Measurements from ENCODE around the gene FILIP1. TPM values are rescaled to one million over a fixed set of nuclear protein-coding genes. Genes with fewer than 3 reads are reported as not detected.

The FILIP1 gene
- polyA plus RNA-seq, 3 donors from 2014 or later, result not detected

GRCh38 chr6:75391276-75391675 is 102.3 kb downstream of the FILIP1 start:
- H3K27me3 Mint-ChIP-seq (ENCODE audit: low read depth in 3 of 3), result peaks cover 0 to under 1% (median 0%) of the 10 kb centered on the region in 3 donors
- DNase-seq, result no peak
- H3K4me1 Mint-ChIP-seq, result no peaks in the 10 kb centered on the region

GRCh38 chr6:75386050-75386770 is 107.4 kb downstream of the FILIP1 start:
- H3K4me3 Mint-ChIP-seq, result no peak overlapping the region
- H3K36me3 Mint-ChIP-seq, result no peaks in the 10 kb centered on the region
- peaks cover 0 to 6% (median 0%) of the 10 kb centered on the region in 6 donors for H3K9me3 Mint-ChIP-seq
- no peak overlapping the region for H3K27ac Mint-ChIP-seq
- no peak for DNase-seq
- no peaks in the 10 kb centered on the region for H3K4me1 Mint-ChIP-seq
- peaks cover 0 to 4% (median 3%) of the 10 kb centered on the region in 3 donors for H3K27me3 Mint-ChIP-seq (ENCODE audit: low read depth in 3 of 3)

More at GRCh38 chr6:75391276-75391675, 102.3 kb downstream of the FILIP1 start:
- Mint-ChIP-seq H3K36me3 (no peaks in the 10 kb centered on the region), H3K9me3 (peaks cover 0 to 6% (median 0%) of the 10 kb centered on the region in 6 donors), H3K4me3 (no peak overlapping the region), H3K27ac (no peak overlapping the region)

GRCh38 chr6:75384116-75384515 is 109.5 kb downstream of the FILIP1 start:
- no peak overlapping the region for H3K4me3 Mint-ChIP-seq
- H3K27ac Mint-ChIP-seq, result no peak overlapping the region
- H3K36me3 Mint-ChIP-seq, result no peaks in the 10 kb centered on the region
- peaks cover 0 to 6% (median 0%) of the 10 kb centered on the region in 6 donors for H3K9me3 Mint-ChIP-seq
- DNase-seq, result no peak
- H3K27me3 Mint-ChIP-seq (ENCODE audit: low read depth in 3 of 3), result peaks cover 0 to 4% (median 3%) of the 10 kb centered on the region in 3 donors
- H3K4me1 Mint-ChIP-seq, result no peaks in the 10 kb centered on the region

- no peak for DNase-seq
Measured at GRCh38 chr6:75382634-75382900, 111.0 kb downstream of the FILIP1 start.

GRCh38 chr6:75381877-75382633 is 111.5 kb downstream of the FILIP1 start:
- Mint-ChIP-seq H3K4me1 (no peaks in the 10 kb centered on the region), H3K27me3 (ENCODE audit: low read depth in 3 of 3) (peaks cover 0 to 4% (median 3%) of the 10 kb centered on the region in 3 donors), H3K27ac (no peak overlapping the region), H3K4me3 (no peak overlapping the region), H3K36me3 (no peaks in the 10 kb centered on the region), H3K9me3 (no peaks in the 10 kb centered on the region)
- DNase-seq, result no peak

More at GRCh38 chr6:75382634-75382900, 111.0 kb downstream of the FILIP1 start:
- Mint-ChIP-seq H3K36me3 (no peaks in the 10 kb centered on the region), H3K4me3 (no peak overlapping the region), H3K27me3 (ENCODE audit: low read depth in 3 of 3) (peaks cover 0 to 4% (median 3%) of the 10 kb centered on the region in 3 donors), H3K4me1 (no peaks in the 10 kb centered on the region), H3K9me3 (no peaks in the 10 kb centered on the region), H3K27ac (no peak overlapping the region)

GRCh38 chr6:75379536-75379935 is 114.1 kb downstream of the FILIP1 start:
- Mint-ChIP-seq H3K27me3 (ENCODE audit: low read depth in 3 of 3) (peaks cover 3% of the 10 kb centered on the region in 3 donors), H3K4me1 (no peaks in the 10 kb centered on the region), H3K36me3 (no peaks in the 10 kb centered on the region), H3K4me3 (no peak overlapping the region), H3K27ac (no peak overlapping the region), H3K9me3 (no peaks in the 10 kb centered on the region)
- DNase-seq, result no peak

GRCh38 chr6:75378101-75378500 is 115.5 kb downstream of the FILIP1 start:
- H3K4me3 Mint-ChIP-seq, result no peak overlapping the region
- no peak overlapping the region for H3K27ac Mint-ChIP-seq
- H3K36me3 Mint-ChIP-seq, result no peaks in the 10 kb centered on the region
- peaks cover 0 to 3% (median 3%) of the 10 kb centered on the region in 3 donors for H3K27me3 Mint-ChIP-seq (ENCODE audit: low read depth in 3 of 3)
- no peak for DNase-seq
- no peaks in the 10 kb centered on the region for H3K9me3 Mint-ChIP-seq
- no peaks in the 10 kb centered on the region for H3K4me1 Mint-ChIP-seq

GRCh38 chr6:75377386-75377785 is 116.2 kb downstream of the FILIP1 start:
- no peaks in the 10 kb centered on the region for H3K36me3 Mint-ChIP-seq
- H3K27ac Mint-ChIP-seq, result no peak overlapping the region
- DNase-seq, result no peak
- H3K9me3 Mint-ChIP-seq, result peaks cover 0 to 2% (median 0%) of the 10 kb centered on the region in 6 donors
- H3K27me3 Mint-ChIP-seq (ENCODE audit: low read depth in 3 of 3), result peaks cover 0 to 5% (median 3%) of the 10 kb centered on the region in 3 donors
- H3K4me3 Mint-ChIP-seq, result no peak overlapping the region
- H3K4me1 Mint-ChIP-seq, result no peaks in the 10 kb centered on the region

- Mint-ChIP-seq H3K4me1 (no peaks in the 10 kb centered on the region), H3K27me3 (ENCODE audit: low read depth in 3 of 3) (peaks cover 0 to 5% (median 3%) of the 10 kb centered on the region in 3 donors), H3K4me3 (no peak overlapping the region), H3K27ac (no peak overlapping the region), H3K9me3 (peaks cover 0 to 2% (median 0%) of the 10 kb centered on the region in 6 donors), H3K36me3 (no peaks in the 10 kb centered on the region)
- no peak for DNase-seq
Measured at GRCh38 chr6:75376347-75377024, 117.1 kb downstream of the FILIP1 start.

GRCh38 chr6:75374961-75375400 is 118.6 kb downstream of the FILIP1 start:
- no peak for DNase-seq
- H3K27ac Mint-ChIP-seq, result no peak overlapping the region
- no peaks in the 10 kb centered on the region for H3K4me1 Mint-ChIP-seq
- no peak overlapping the region for H3K4me3 Mint-ChIP-seq
- no peaks in the 10 kb centered on the region for H3K36me3 Mint-ChIP-seq
- peaks cover 0 to 5% (median 3%) of the 10 kb centered on the region in 3 donors for H3K27me3 Mint-ChIP-seq (ENCODE audit: low read depth in 3 of 3)
- peaks cover 0 to 2% (median 0%) of the 10 kb centered on the region in 6 donors for H3K9me3 Mint-ChIP-seq

- H3K9me3 Mint-ChIP-seq, result peaks cover 0 to 2% (median 0%) of the 10 kb centered on the region in 6 donors
Measured at GRCh38 chr6:75372884-75373283, 120.7 kb downstream of the FILIP1 start.

GRCh38 chr6:75370011-75370410 is 123.6 kb downstream of the FILIP1 start:
- no peaks in the 10 kb centered on the region for H3K36me3 Mint-ChIP-seq
- H3K27me3 Mint-ChIP-seq (ENCODE audit: low read depth in 3 of 3), result peaks cover 0 to 3% (median 2%) of the 10 kb centered on the region in 3 donors
- no peaks in the 10 kb centered on the region for H3K4me1 Mint-ChIP-seq
- no peak overlapping the region for H3K4me3 Mint-ChIP-seq
- peaks cover 0 to 2% (median 0%) of the 10 kb centered on the region in 6 donors for H3K9me3 Mint-ChIP-seq
- no peak for DNase-seq
- H3K27ac Mint-ChIP-seq, result no peak overlapping the region

More at GRCh38 chr6:75372884-75373283, 120.7 kb downstream of the FILIP1 start:
- H3K27me3 Mint-ChIP-seq (ENCODE audit: low read depth in 3 of 3), result peaks cover 0 to 5% (median 3%) of the 10 kb centered on the region in 3 donors
- DNase-seq, result no peak
- H3K4me1 Mint-ChIP-seq, result no peaks in the 10 kb centered on the region
- H3K36me3 Mint-ChIP-seq, result no peaks in the 10 kb centered on the region
- no peak overlapping the region for H3K4me3 Mint-ChIP-seq
- H3K27ac Mint-ChIP-seq, result no peak overlapping the region

GRCh38 chr6:75368864-75369402 is 124.7 kb downstream of the FILIP1 start:
- H3K4me3 Mint-ChIP-seq, result no peak overlapping the region
- no peaks in the 10 kb centered on the region for H3K4me1 Mint-ChIP-seq
- no peaks in the 10 kb centered on the region for H3K36me3 Mint-ChIP-seq
- no peak overlapping the region for H3K27ac Mint-ChIP-seq
- H3K27me3 Mint-ChIP-seq (ENCODE audit: low read depth in 3 of 3), result peaks cover 0 to 2% (median 0%) of the 10 kb centered on the region in 3 donors
- peaks cover 0 to 2% (median 0%) of the 10 kb centered on the region in 6 donors for H3K9me3 Mint-ChIP-seq
- DNase-seq, result no peak
